Panc1 (cell line): Measurements from ENCODE around the gene PRKCB. TPM values are rescaled to one million over a fixed set of nuclear protein-coding genes. Genes with fewer than 3 reads are reported as not detected.

Source experiments
- ATAC-seq: fragments of 200-7000 bp; cut with Tn5 transposase; 2 replicates; pipeline ENCODE4 v1.9.1; 2020; ENCODE audit warnings: mild to moderate bottlenecking, moderate library complexity
- BruUV-seq: library from RNA; stranded (reverse); fragments of 400-500 nt; replicated peaks from 2 replicates; lab custom pipeline; 2021; lab: Mats Ljungman, UMichigan
- CTCF ChIA-PET: fragments of 300-600 bp; sonication (Branson Sonifier 250); formaldehyde crosslinking; loops from one replicate; lab custom pipeline; 2022; ENCODE audit warnings: antibody characterized with exemption; lab: Charles Lee
- POLR2A ChIA-PET: fragments of 300-600 bp; sonication (Branson Sonifier 250); formaldehyde crosslinking; loops from one replicate; lab custom pipeline; 2022; ENCODE audit warnings: antibody characterized with exemption; lab: Charles Lee
- DNase-seq: peaks from one replicate; pipeline ENCODE4 v3.0.0-alpha.2; 2010; ENCODE audit warnings: low read depth, low spot score
- H3K27ac ChIP-seq: 2 replicates; pipeline ENCODE4 v1.5.1; 2011; ENCODE audit warnings: mild to moderate bottlenecking, low read length, inconsistent platforms
- H3K27me3 ChIP-seq: fragments of 200-500 bp; sonication (Bioruptor generic); 2 replicates; pipeline ENCODE4 v1.6.0; 2014; ENCODE audit warnings: low read length, inconsistent platforms; ENCODE audit not compliant: control insufficient read depth, insufficient read depth
- H3K36me3 ChIP-seq: fragments of 200-500 bp; sonication (Bioruptor generic); 2 replicates; pipeline ENCODE4 v1.5.1; 2014; ENCODE audit warnings: inconsistent platforms, mild to moderate bottlenecking, low read length, moderate library complexity; ENCODE audit not compliant: control insufficient read depth, insufficient read depth
- H3K4me1 ChIP-seq: 2 replicates; pipeline ENCODE4 v1.5.1; 2011; ENCODE audit warnings: inconsistent platforms, mild to moderate bottlenecking, low read length, moderate library complexity; ENCODE audit not compliant: control insufficient read depth, insufficient read depth
- H3K4me3 ChIP-seq, 2 experiments: 2 replicates each; pipeline ENCODE4 v1.5.1; 2011 to 2012; ENCODE audit warnings: low read depth in 2 of 2, low read length in 2 of 2, mild to moderate bottlenecking in 2 of 2, inconsistent platforms in 1 of 2, moderate library complexity in 1 of 2
- H3K9me3 ChIP-seq: fragments of 200-500 bp; sonication (Bioruptor generic); 2 replicates; pipeline ENCODE4 v1.5.1; 2014; ENCODE audit warnings: low read depth, mild to moderate bottlenecking, inconsistent platforms, low read length, moderate library complexity; ENCODE audit not compliant: control insufficient read depth, insufficient read depth
- CTCF ChIP-seq: fragments of 450-650 bp; IDR thresholded peaks from 2 replicates; pipeline ENCODE4 v1.5.1; 2017; ENCODE audit warnings: mild to moderate bottlenecking
- POLR2AphosphoS5 ChIP-seq: IDR thresholded peaks from 2 replicates; pipeline ENCODE4 v1.6.1; 2012; ENCODE audit warnings: mild to moderate bottlenecking, low read depth, low read length, moderate library complexity
- REST ChIP-seq, 2 experiments: IDR thresholded peaks; 2 replicates each; pipeline ENCODE4 v1.6.1; 2011 to 2012; ENCODE audit warnings: low read depth in 2 of 2, control low read depth in 1 of 2, low read length in 1 of 2, mild to moderate bottlenecking in 1 of 2, moderate library complexity in 1 of 2; ENCODE audit not compliant: insufficient read depth in 1 of 2
- SIN3A ChIP-seq: IDR thresholded peaks from 2 replicates; pipeline ENCODE4 v1.6.1; 2012; ENCODE audit warnings: low read depth, mild to moderate bottlenecking, low read length, moderate library complexity, borderline replicate concordance; ENCODE audit not compliant: insufficient read depth
- TCF7L2 ChIP-seq: IDR thresholded peaks from 2 replicates; pipeline ENCODE4 v1.6.1; 2011; ENCODE audit warnings: mild to moderate bottlenecking, low read depth, low read length, inconsistent platforms
- in situ Hi-C: cut with HindIII; loops from 2 replicates; pipeline ENCODE4 v1.10.0; 2016; ENCODE audit warnings: low sequenced_read_pairs, low pct_unique_long_range_greater_than_20kb
- intact Hi-C: fragments of 100-400 bp; cut with micrococcal nuclease; formaldehyde crosslinking; loops from one replicate; pipeline ENCODE4 v1.10.0; 2022; ENCODE audit not compliant: unreplicated experiment
- total RNA-seq: library from RNA; stranded (reverse); gene quantifications from one replicate; pipeline ENCODE4 v1.2.1, GENCODE V29; 2021; ENCODE audit not compliant: unreplicated experiment

The PRKCB gene
- total RNA-seq, 1 experiment from 2014 or later, result 0.41 TPM

GRCh38 chr16:24206926-24207325, 371.1 kb downstream of the PRKCB start:
- H3K4me3 ChIP-seq, result no peak overlapping the region
- in situ Hi-C loops (no loop called here), intact Hi-C loops (no loop called here)
- peaks cover 7% of the 10 kb centered on the region; the same call in 1 of the 2 replicates for H3K27me3 ChIP-seq
- H3K4me1 ChIP-seq, result no peaks in the 10 kb centered on the region
- DNase-seq, result no peak
- ChIA-PET POLR2A (no interaction called here), CTCF (no interaction called here)
- TF ChIP-seq TCF7L2 (no peak), CTCF (no peak), SIN3A (no peak), POLR2AphosphoS5 (no peak)
- no peak overlapping the region for H3K27ac ChIP-seq
- BruUV-seq, result no TSS peak
- no peaks in the 10 kb centered on the region for H3K9me3 ChIP-seq
- no peaks in the 10 kb centered on the region for H3K36me3 ChIP-seq
- ATAC-seq, result no peak

DNA sequence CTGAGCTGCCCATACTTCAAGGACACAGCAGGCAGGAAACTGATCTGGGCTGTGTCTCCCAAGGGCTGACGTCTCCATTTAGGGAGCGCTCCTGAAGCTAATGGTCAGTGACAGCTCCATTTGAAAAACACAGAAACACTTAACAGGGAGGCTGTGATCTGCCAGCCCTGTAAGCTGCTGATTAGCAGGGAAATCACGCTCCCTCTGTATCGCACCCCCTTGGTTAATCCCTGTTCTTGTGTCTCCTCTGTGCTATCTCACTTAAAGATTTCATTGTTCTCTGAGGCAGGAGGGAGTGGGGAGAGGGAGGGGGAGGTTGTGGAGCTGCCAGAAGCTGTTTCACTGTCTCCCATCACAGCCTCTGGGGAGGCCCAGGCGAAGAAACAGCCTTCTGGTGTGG, 372.9 kb downstream of the PRKCB start:
- ChIA-PET CTCF (interaction anchor here (0.5 to 1.2 kb wide), 2 partner anchors 44 to 301 kb away, joined by 3 to 4 read pairs; no protein-coding TSS in a partner anchor), POLR2A (no interaction called here)
- no peak for ATAC-seq
- Histone ChIP-seq H3K36me3 (no peaks in the 10 kb centered on the region), H3K4me1 (no peaks in the 10 kb centered on the region), H3K9me3 (no peaks in the 10 kb centered on the region), H3K27me3 (peaks cover 13% of the 10 kb centered on the region), H3K4me3 (no peak overlapping the region), H3K27ac (no peak overlapping the region)
- intact Hi-C loops (no loop called here), in situ Hi-C loops (no loop called here)
- DNase-seq, result no peak
- TF ChIP-seq SIN3A, result no peak
- TF ChIP-seq REST (IDR thresholded peaks at IDR 0.05; ENCODE audit: insufficient read depth in 1 of 2, low read depth in 2 of 2, low read length in 1 of 2), result no peak
- no peak for TF ChIP-seq TCF7L2
- no TSS peak for BruUV-seq

DNA sequence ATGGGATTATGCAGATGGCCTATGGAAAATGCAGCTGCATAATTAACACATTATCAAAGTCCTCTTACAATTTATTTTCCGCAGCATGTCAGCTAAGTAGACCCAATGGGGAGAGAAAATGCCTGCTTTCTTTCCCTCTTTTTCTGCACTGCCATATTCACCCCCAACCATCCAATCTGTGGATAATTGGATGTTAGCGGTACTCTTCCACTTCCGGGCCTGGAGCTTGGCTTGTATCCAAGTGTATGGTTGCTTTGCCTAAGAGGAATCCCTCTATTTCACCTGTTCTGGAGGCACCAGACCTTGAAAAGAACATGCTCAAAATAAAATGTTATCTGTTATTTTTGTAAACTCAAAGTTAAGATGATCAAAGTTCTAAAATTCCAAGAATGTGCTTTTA, 379.2 kb downstream of the PRKCB start:
- CTCF ChIA-PET, result no interaction called here
- BruUV-seq, result no TSS peak

More for the DNA sequence above, 379.2 kb downstream of the PRKCB start:
- no peaks in the 10 kb centered on the region for H3K4me1 ChIP-seq
- H3K27ac ChIP-seq, result no peak overlapping the region
- POLR2A ChIA-PET, result no interaction called here
- in situ Hi-C loops (no loop called here), intact Hi-C loops (no loop called here)
- no peaks in the 10 kb centered on the region for H3K36me3 ChIP-seq
- H3K27me3 ChIP-seq, result peaks cover 12% of the 10 kb centered on the region
- ATAC-seq (no peak), DNase-seq (no peak)
- no peak overlapping the region for H3K4me3 ChIP-seq
- H3K9me3 ChIP-seq, result no peaks in the 10 kb centered on the region
- no peak for TF ChIP-seq REST (IDR thresholded peaks at IDR 0.05; ENCODE audit: insufficient read depth in 1 of 2, low read depth in 2 of 2, low read length in 1 of 2)
- no peak for TF ChIP-seq POLR2AphosphoS5
- TF ChIP-seq TCF7L2, result no peak
- no peak for TF ChIP-seq SIN3A
- TF ChIP-seq CTCF, result no peak
